ENCODE results near the gene KLHL18.
A peak's percentile ranks its signal among the peaks of the same experiment; 100 is the strongest.

KLHL18 gene

GRCh38 chr3:47370887-47371697 is 88.3 kb downstream of the KLHL18 start:
- Mint-ChIP-seq H3K27ac (no peak overlapping the region), H3K27me3 (ENCODE audit: low read depth) (peaks cover 2% of the 10 kb centered on the region), H3K9me3 (no peaks in the 10 kb centered on the region), H3K4me1 (ENCODE audit: low read depth) (no peaks in the 10 kb centered on the region), H3K36me3 (ENCODE audit: low read depth) (no peaks in the 10 kb centered on the region), H3K4me3 (no peak overlapping the region)
- no peak for DNase-seq (ENCODE audit: low spot score)

- DNase-seq (ENCODE audit: low spot score), result no peak
- Mint-ChIP-seq H3K36me3 (ENCODE audit: low read depth) (no peaks in the 10 kb centered on the region), H3K27ac (no peak overlapping the region), H3K4me1 (ENCODE audit: low read depth) (peaks cover 5% of the 10 kb centered on the region), H3K27me3 (ENCODE audit: low read depth) (no peaks in the 10 kb centered on the region), H3K9me3 (no peaks in the 10 kb centered on the region), H3K4me3 (no peak overlapping the region)
Measured at GRCh38 chr3:47374587-47374986, 91.8 kb downstream of the KLHL18 start.

- Mint-ChIP-seq H3K36me3 (ENCODE audit: low read depth) (peaks cover 2% of the 10 kb centered on the region), H3K9me3 (no peaks in the 10 kb centered on the region), H3K4me1 (ENCODE audit: low read depth) (peaks cover 10% of the 10 kb centered on the region), H3K4me3 (no peak overlapping the region), H3K27me3 (ENCODE audit: low read depth) (no peaks in the 10 kb centered on the region), H3K27ac (no peak overlapping the region)
- no peak for DNase-seq (ENCODE audit: low spot score)
Measured at GRCh38 chr3:47376393-47376792, 93.6 kb downstream of the KLHL18 start.

GRCh38 chr3:47377186-47377585 is 94.4 kb downstream of the KLHL18 start:
- no peak overlapping the region for H3K27ac Mint-ChIP-seq
- no peaks in the 10 kb centered on the region for H3K27me3 Mint-ChIP-seq (ENCODE audit: low read depth)

GRCh38 chr3:47378869-47379268 is 96.1 kb downstream of the KLHL18 start:
- Mint-ChIP-seq H3K9me3 (no peaks in the 10 kb centered on the region), H3K27me3 (ENCODE audit: low read depth) (no peaks in the 10 kb centered on the region), H3K36me3 (ENCODE audit: low read depth) (peaks cover 7% of the 10 kb centered on the region), H3K27ac (peak overlapping the region; percentile 17), H3K4me3 (peak overlapping the region; percentile 99), H3K4me1 (ENCODE audit: low read depth) (peaks cover 21% of the 10 kb centered on the region)
- no peak for DNase-seq (ENCODE audit: low spot score)

More at GRCh38 chr3:47377186-47377585, 94.4 kb downstream of the KLHL18 start:
- Mint-ChIP-seq H3K4me3 (no peak overlapping the region), H3K9me3 (no peaks in the 10 kb centered on the region), H3K4me1 (ENCODE audit: low read depth) (peaks cover 15% of the 10 kb centered on the region), H3K36me3 (ENCODE audit: low read depth) (peaks cover 2% of the 10 kb centered on the region)
- no peak for DNase-seq (ENCODE audit: low spot score)

GRCh38 chr3:47379411-47379899 is 96.7 kb downstream of the KLHL18 start:
- peaks cover 7% of the 10 kb centered on the region for H3K36me3 Mint-ChIP-seq (ENCODE audit: low read depth)
- no peak for DNase-seq (ENCODE audit: low spot score)
- peak overlapping the region; percentile 100 for H3K27ac Mint-ChIP-seq
- H3K4me1 Mint-ChIP-seq (ENCODE audit: low read depth), result peaks cover 21% of the 10 kb centered on the region
- H3K27me3 Mint-ChIP-seq (ENCODE audit: low read depth), result no peaks in the 10 kb centered on the region
- peak overlapping the region; percentile 99 for H3K4me3 Mint-ChIP-seq
- H3K9me3 Mint-ChIP-seq, result no peaks in the 10 kb centered on the region

- Mint-ChIP-seq H3K27me3 (ENCODE audit: low read depth) (no peaks in the 10 kb centered on the region), H3K27ac (peak overlapping the region; percentile 100), H3K36me3 (ENCODE audit: low read depth) (peaks cover 9% of the 10 kb centered on the region), H3K4me3 (peak overlapping the region; percentile 99), H3K9me3 (no peaks in the 10 kb centered on the region), H3K4me1 (ENCODE audit: low read depth) (peaks cover 24% of the 10 kb centered on the region)
- DNase-seq (ENCODE audit: low spot score), result no peak
Measured at GRCh38 chr3:47380026-47380600, 97.4 kb downstream of the KLHL18 start.

GRCh38 chr3:47380601-47381316 is 98.0 kb downstream of the KLHL18 start, which contains the start of gene PTPN23:
Gene PTPN23 (plus strand): TSS chr3:47381021. CDS start chr3:47381097, 76 bp downstream.
- peak; percentile 99 for DNase-seq (ENCODE audit: low spot score)
- no peaks in the 10 kb centered on the region for H3K27me3 Mint-ChIP-seq (ENCODE audit: low read depth)
- H3K4me3 Mint-ChIP-seq, result peak within 1 kb of the TSS; percentile 99
- H3K9me3 Mint-ChIP-seq, result no peaks in the 10 kb centered on the region
- peak within 1 kb of the TSS; percentile 100 for H3K27ac Mint-ChIP-seq
- H3K36me3 Mint-ChIP-seq (ENCODE audit: low read depth), result peaks cover 12% of the 10 kb centered on the region
- H3K4me1 Mint-ChIP-seq (ENCODE audit: low read depth), result peaks cover 26% of the 10 kb centered on the region

- H3K4me1 Mint-ChIP-seq (ENCODE audit: low read depth), result peaks cover 26% of the 10 kb centered on the region
Measured at GRCh38 chr3:47381317-47382157, 98.8 kb downstream of the KLHL18 start.

GRCh38 chr3:47384425-47384824 is 101.7 kb downstream of the KLHL18 start:
- Mint-ChIP-seq H3K27ac (no peak overlapping the region), H3K27me3 (ENCODE audit: low read depth) (no peaks in the 10 kb centered on the region), H3K36me3 (ENCODE audit: low read depth) (peaks cover 19% of the 10 kb centered on the region), H3K9me3 (no peaks in the 10 kb centered on the region), H3K4me1 (ENCODE audit: low read depth) (peaks cover 24% of the 10 kb centered on the region), H3K4me3 (no peak overlapping the region)
- no peak for DNase-seq (ENCODE audit: low spot score)

More at GRCh38 chr3:47381317-47382157, 98.8 kb downstream of the KLHL18 start:
- peak overlapping the region; percentile 100 for H3K27ac Mint-ChIP-seq
- peaks cover 13% of the 10 kb centered on the region for H3K36me3 Mint-ChIP-seq (ENCODE audit: low read depth)
- H3K9me3 Mint-ChIP-seq, result no peaks in the 10 kb centered on the region
- no peaks in the 10 kb centered on the region for H3K27me3 Mint-ChIP-seq (ENCODE audit: low read depth)
- DNase-seq (ENCODE audit: low spot score), result peak; percentile 87
- peak overlapping the region; percentile 99 for H3K4me3 Mint-ChIP-seq

- H3K27me3 Mint-ChIP-seq (ENCODE audit: low read depth), result no peaks in the 10 kb centered on the region
- H3K36me3 Mint-ChIP-seq (ENCODE audit: low read depth), result peaks cover 19% of the 10 kb centered on the region
- no peak overlapping the region for H3K4me3 Mint-ChIP-seq
- no peak for DNase-seq (ENCODE audit: low spot score)
- H3K27ac Mint-ChIP-seq, result no peak overlapping the region
- H3K9me3 Mint-ChIP-seq, result no peaks in the 10 kb centered on the region
- peaks cover 19% of the 10 kb centered on the region for H3K4me1 Mint-ChIP-seq (ENCODE audit: low read depth)
Measured at GRCh38 chr3:47385007-47385406, 102.3 kb downstream of the KLHL18 start.

GRCh38 chr3:47385796-47386195 is 103.1 kb downstream of the KLHL18 start:
- DNase-seq (ENCODE audit: low spot score), result no peak
- peaks cover 18% of the 10 kb centered on the region for H3K4me1 Mint-ChIP-seq (ENCODE audit: low read depth)
- no peaks in the 10 kb centered on the region for H3K27me3 Mint-ChIP-seq (ENCODE audit: low read depth)
- H3K9me3 Mint-ChIP-seq, result no peaks in the 10 kb centered on the region
- H3K27ac Mint-ChIP-seq, result no peak overlapping the region
- H3K4me3 Mint-ChIP-seq, result no peak overlapping the region
- H3K36me3 Mint-ChIP-seq (ENCODE audit: low read depth), result peaks cover 17% of the 10 kb centered on the region

- no peak overlapping the region for H3K27ac Mint-ChIP-seq
- no peaks in the 10 kb centered on the region for H3K9me3 Mint-ChIP-seq
- H3K4me3 Mint-ChIP-seq, result no peak overlapping the region
- no peaks in the 10 kb centered on the region for H3K27me3 Mint-ChIP-seq (ENCODE audit: low read depth)
- H3K36me3 Mint-ChIP-seq (ENCODE audit: low read depth), result peaks cover 15% of the 10 kb centered on the region
- no peak for DNase-seq (ENCODE audit: low spot score)
- H3K4me1 Mint-ChIP-seq (ENCODE audit: low read depth), result peaks cover 11% of the 10 kb centered on the region
Measured at GRCh38 chr3:47392933-47393332, 110.2 kb downstream of the KLHL18 start.

Data from T-helper 2 cell treated with Interferon-gamma antibody and Interleukin-4, amounts not matched to agents 5 μg/mL and 100 μg/mL, for 36 hours (primary cell).